ENCODE data around the gene ACTR10. TPM values are rescaled to one million over a fixed set of nuclear protein-coding genes. Genes with fewer than 3 reads are reported as not detected.
"Not testable (repeated sequence)": the region's sequence is repeated elsewhere in the genome, so short reads cannot be mapped to it uniquely, and the experiment has no call there.

ACTR10 gene
- total RNA-seq, 1 experiment from 2014 or later: 81.8 TPM

- DNase-seq (ENCODE audit: low spot score): peak; percentile 51
Measured at GRCh38 chr14:58216544-58216943, 16.6 kb downstream of the ACTR10 start.

- no peak for DNase-seq (ENCODE audit: low spot score)
Measured at GRCh38 chr14:58227096-58227819, 27.3 kb downstream of the ACTR10 start.

- DNase-seq (ENCODE audit: low spot score): no peak
Measured at GRCh38 chr14:58238252-58239243, 38.6 kb downstream of the ACTR10 start.

GRCh38 chr14:58239244-58240195 is 39.6 kb downstream of the ACTR10 start:
- DNase-seq (ENCODE audit: low spot score): peak; percentile 36

GRCh38 chr14:58243790-58244555 is 44.0 kb downstream of the ACTR10 start:
- no peak for DNase-seq (ENCODE audit: low spot score)

GRCh38 chr14:58244556-58245387 is 44.8 kb downstream of the ACTR10 start, which contains the start of gene PSMA3:
Gene PSMA3, plus strand, starts transcription at chr14:58244843. Its CDS starts 78 bp downstream, at chr14:58244921.
- peak; percentile 94 for DNase-seq (ENCODE audit: low spot score)

GRCh38 chr14:58245562-58245961 is 45.6 kb downstream of the ACTR10 start:
- DNase-seq (ENCODE audit: low spot score): no peak

GRCh38 chr14:58249611-58250010 is 49.7 kb downstream of the ACTR10 start:
- no peak for DNase-seq (ENCODE audit: low spot score)

- DNase-seq (ENCODE audit: low spot score): no peak
Measured at GRCh38 chr14:58258156-58258555, 58.2 kb downstream of the ACTR10 start.

- DNase-seq (ENCODE audit: low spot score): not testable (repeated sequence)
Measured at GRCh38 chr14:58262005-58262404, 62.1 kb downstream of the ACTR10 start.

- DNase-seq (ENCODE audit: low spot score): no peak
Measured at GRCh38 chr14:58265401-58265800, 65.5 kb downstream of the ACTR10 start.

GRCh38 chr14:58270628-58271027 is 70.7 kb downstream of the ACTR10 start:
- DNase-seq (ENCODE audit: low spot score): no peak

GRCh38 chr14:58272588-58273372 is 72.8 kb downstream of the ACTR10 start:
- DNase-seq (ENCODE audit: low spot score): no peak

GRCh38 chr14:58274881-58275280 is 74.9 kb downstream of the ACTR10 start:
- no peak for DNase-seq (ENCODE audit: low spot score)

- no peak for DNase-seq (ENCODE audit: low spot score)
Measured at GRCh38 chr14:58275527-58276190, 75.7 kb downstream of the ACTR10 start.

- DNase-seq (ENCODE audit: low spot score): no peak
Measured at GRCh38 chr14:58276208-58276607, 76.3 kb downstream of the ACTR10 start.

- no peak for DNase-seq (ENCODE audit: low spot score)
Measured at GRCh38 chr14:58278177-58278576, 78.2 kb downstream of the ACTR10 start.

Data from A172 (cell line).